Neural progenitor cell (in vitro differentiated cells): ENCODE measurements around the gene RRM2.

ENCODE experiments used
- CTCF ChIP-seq: fragments of 200-600 bp; sonication (generic); IDR thresholded peaks from 2 replicates; pipeline ENCODE4 v1.5.1; 2017; ENCODE audit warnings: antibody characterized with exemption, mild to moderate bottlenecking
- EZH2 ChIP-seq: fragments of 200-600 bp; sonication (generic); IDR thresholded peaks from 2 replicates; pipeline ENCODE4 v1.6.1; 2017; ENCODE audit warnings: antibody characterized with exemption, mild to moderate bottlenecking, moderate library complexity
- EZH2phosphoT487 ChIP-seq: fragments of 200-600 bp; sonication (generic); IDR thresholded peaks from 2 replicates; pipeline ENCODE4 v1.6.1; 2017; ENCODE audit warnings: antibody characterized with exemption

DNA sequence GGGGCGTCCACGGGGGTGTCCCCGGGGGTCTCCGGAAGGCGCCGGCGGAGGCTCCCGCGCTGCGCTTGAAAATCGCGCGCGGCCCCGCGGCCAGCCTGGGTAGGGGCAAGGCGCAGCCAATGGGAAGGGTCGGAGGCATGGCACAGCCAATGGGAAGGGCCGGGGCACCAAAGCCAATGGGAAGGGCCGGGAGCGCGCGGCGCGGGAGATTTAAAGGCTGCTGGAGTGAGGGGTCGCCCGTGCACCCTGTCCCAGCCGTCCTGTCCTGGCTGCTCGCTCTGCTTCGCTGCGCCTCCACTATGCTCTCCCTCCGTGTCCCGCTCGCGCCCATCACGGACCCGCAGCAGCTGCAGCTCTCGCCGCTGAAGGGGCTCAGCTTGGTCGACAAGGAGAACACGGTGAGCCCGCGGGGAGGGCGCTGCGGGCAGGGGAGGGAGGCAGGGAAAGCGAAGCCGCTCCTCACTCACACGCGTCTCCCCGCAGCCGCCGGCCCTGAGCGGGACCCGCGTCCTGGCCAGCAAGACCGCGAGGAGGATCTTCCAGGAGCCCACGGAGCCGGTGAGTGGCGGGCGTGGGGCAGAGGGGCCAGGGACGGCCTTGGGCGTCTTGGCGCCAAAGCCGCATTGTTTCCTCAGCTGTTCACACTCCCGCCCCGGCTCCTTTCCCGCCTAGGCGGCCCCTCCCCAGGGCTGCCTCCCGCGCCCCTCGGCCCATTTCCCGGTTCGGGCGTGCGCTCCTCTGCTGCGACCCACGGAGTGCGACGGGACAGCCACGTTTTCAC, at the start of gene RRM2:
- TF ChIP-seq CTCF (no peak), EZH2 (no peak), EZH2phosphoT487 (no peak)
